ENCODE data around the gene CA14.

Gene CA14

DNA sequence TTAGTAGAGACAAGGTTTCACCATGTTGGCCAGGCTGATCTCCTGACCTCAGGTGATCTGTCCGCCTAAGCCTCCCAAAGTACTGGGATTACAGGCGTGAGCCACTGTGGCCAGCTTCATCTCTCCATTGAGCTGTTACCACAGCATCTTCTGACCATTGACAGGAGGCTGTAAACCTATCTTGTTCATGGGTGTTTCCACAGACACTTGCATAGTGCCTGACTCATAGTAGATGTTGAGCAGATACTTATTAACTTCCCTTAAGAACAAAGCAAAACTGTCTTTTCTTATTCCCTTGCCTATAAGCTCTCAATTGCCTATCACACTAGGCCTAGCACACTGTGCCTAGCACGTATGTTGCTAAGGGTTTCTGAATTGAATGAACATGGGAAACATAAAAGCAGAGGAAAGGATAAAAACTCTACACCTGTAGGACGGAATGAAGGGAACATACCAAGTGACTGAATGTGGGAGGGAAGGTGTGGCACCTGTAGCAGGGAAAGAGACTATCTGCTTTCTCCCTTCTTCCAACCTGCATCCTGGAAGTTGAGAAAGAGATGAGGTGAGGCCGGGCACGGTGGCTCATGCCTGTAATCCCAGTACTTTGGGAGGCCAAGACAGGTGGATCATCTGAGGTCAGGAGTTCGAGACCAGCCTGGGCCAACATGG, 13.9 kb downstream of the CA14 start:
- H3K9me3 Mint-ChIP-seq = no peaks in the 10 kb centered on the region
- H3K4me3 Mint-ChIP-seq = peak overlapping the region; percentile 84 to 90 (median 88)
- peak overlapping the region; percentile 97 to 98 (median 97) for H3K27ac Mint-ChIP-seq
- peaks cover 46% of the 10 kb centered on the region for H3K4me1 Mint-ChIP-seq
- peaks cover 23% of the 10 kb centered on the region for H3K36me3 Mint-ChIP-seq (ENCODE audit: low read depth)
- H3K27me3 Mint-ChIP-seq (ENCODE audit: low read depth) = peaks cover 6% of the 10 kb centered on the region
- TF ChIP-seq, protein P1, sequence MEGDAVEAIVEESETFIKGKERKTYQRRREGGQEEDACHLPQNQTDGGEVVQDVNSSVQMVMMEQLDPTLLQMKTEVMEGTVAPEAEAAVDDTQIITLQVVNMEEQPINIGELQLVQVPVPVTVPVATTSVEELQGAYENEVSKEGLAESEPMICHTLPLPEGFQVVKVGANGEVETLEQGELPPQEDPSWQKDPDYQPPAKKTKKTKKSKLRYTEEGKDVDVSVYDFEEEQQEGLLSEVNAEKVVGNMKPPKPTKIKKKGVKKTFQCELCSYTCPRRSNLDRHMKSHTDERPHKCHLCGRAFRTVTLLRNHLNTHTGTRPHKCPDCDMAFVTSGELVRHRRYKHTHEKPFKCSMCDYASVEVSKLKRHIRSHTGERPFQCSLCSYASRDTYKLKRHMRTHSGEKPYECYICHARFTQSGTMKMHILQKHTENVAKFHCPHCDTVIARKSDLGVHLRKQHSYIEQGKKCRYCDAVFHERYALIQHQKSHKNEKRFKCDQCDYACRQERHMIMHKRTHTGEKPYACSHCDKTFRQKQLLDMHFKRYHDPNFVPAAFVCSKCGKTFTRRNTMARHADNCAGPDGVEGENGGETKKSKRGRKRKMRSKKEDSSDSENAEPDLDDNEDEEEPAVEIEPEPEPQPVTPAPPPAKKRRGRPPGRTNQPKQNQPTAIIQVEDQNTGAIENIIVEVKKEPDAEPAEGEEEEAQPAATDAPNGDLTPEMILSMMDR (IDR thresholded peaks at IDR 0.05; ENCODE audit: unreplicated experiment in 3 of 3) = no peak

DNA sequence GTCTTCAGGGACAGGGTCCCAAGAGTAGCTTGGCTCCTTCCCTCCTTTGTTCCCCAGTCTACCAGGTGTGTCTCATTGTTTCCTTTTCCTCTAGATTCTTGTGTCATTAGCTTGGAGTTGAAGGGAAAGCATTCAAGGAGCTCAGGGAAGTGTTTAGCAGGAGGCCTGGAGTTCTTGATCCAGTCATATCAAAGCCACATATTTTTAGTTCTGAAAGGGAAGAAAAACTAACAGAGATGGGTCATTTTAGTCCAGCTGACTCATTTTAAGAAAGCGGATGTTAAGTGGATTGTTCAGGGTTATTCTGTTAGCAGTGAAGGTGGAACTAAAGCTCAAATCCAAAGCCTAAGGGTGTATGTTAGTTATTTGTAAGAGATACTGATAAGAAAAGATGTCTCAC, 15.7 kb downstream of the CA14 start:
- Mint-ChIP-seq H3K36me3 (ENCODE audit: low read depth) (peaks cover 24% of the 10 kb centered on the region), H3K4me1 (peaks cover 35% of the 10 kb centered on the region), H3K27ac (peak overlapping the region; percentile 97 to 98 (median 97)), H3K27me3 (ENCODE audit: low read depth) (peaks cover 6% of the 10 kb centered on the region), H3K4me3 (peak overlapping the region; percentile 84 to 90 (median 88)), H3K9me3 (no peaks in the 10 kb centered on the region)
- TF ChIP-seq, protein P1 (IDR thresholded peaks at IDR 0.05; ENCODE audit: unreplicated experiment in 3 of 3) = no peak

DNA sequence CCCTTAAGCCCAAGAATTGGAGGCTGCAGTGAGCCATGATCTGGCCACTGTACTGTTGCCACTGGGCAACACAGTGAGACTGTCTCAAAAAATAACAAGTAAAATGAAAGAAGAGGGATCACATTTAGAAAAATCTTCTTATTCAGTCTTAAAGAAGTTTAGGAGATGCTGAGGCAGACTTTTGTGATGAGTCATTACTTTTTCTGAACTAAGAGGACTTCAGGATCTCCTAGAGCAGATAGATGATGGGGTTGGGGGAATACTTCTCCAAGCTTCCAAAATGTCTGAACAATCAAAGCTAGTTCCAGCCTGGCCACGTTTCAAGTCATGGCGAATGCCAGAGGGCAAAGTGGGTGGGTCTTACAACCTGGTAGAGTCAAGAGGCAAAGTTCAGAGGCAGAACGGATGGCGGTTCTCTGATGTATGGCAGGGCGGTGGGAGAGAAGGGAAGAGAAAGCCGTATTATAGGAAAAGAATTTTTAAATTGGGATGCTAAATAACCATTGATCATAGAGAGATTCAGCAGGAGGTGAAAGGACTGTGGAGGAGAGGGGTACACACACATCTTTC, 22.6 kb downstream of the CA14 start:
- Mint-ChIP-seq H3K27ac (no peak overlapping the region), H3K9me3 (no peaks in the 10 kb centered on the region)
- TF ChIP-seq, protein P1 (IDR thresholded peaks at IDR 0.05; ENCODE audit: unreplicated experiment in 3 of 3) = no peak

DNA sequence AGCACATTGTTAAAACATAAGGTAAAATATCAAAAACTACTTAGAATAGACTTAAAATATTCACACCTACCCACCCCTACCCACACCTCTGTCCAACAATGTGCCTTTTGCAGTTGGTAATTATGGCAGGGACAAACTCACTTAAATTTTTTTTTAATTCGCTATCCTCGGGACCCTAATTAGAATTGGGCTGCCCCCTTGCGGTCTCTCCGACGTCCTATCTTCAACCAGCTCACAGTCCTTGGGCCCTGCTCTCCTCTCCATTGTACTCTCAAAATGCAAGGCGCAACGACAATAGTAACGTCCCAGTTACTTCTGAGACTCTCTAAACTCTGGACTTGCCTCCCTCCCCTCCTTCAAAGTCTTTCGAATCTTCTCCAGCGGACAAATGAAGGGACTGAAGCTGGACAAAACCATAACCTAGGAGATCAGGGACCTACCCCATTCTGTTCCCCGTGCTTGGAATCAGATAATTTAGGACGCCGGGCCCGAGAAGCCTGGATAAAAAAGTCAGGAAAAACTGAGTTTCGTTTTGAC, 23.7 kb downstream of the CA14 start:
- H3K9me3 Mint-ChIP-seq = no peaks in the 10 kb centered on the region
- H3K27ac Mint-ChIP-seq = peak overlapping the region; percentile 26 to 53 (median 44)
- peaks cover 31% of the 10 kb centered on the region for H3K4me1 Mint-ChIP-seq
- peaks cover 39% of the 10 kb centered on the region for H3K36me3 Mint-ChIP-seq (ENCODE audit: low read depth)
- peaks cover under 1% of the 10 kb centered on the region for H3K27me3 Mint-ChIP-seq (ENCODE audit: low read depth)
- H3K4me3 Mint-ChIP-seq = peak overlapping the region; percentile 83 to 89 (median 84)
- TF ChIP-seq, protein P1 (IDR thresholded peaks at IDR 0.05; ENCODE audit: unreplicated experiment in 3 of 3) = peak; percentile 59 to 71 (median 69)

More for the DNA sequence above, 22.6 kb downstream of the CA14 start:
- peaks cover 47% of the 10 kb centered on the region for H3K36me3 Mint-ChIP-seq (ENCODE audit: low read depth)
- H3K4me3 Mint-ChIP-seq = peak overlapping the region; percentile 47 to 70 (median 68)
- H3K27me3 Mint-ChIP-seq (ENCODE audit: low read depth) = peaks cover 6% of the 10 kb centered on the region
- H3K4me1 Mint-ChIP-seq = peaks cover 31% of the 10 kb centered on the region

DNA sequence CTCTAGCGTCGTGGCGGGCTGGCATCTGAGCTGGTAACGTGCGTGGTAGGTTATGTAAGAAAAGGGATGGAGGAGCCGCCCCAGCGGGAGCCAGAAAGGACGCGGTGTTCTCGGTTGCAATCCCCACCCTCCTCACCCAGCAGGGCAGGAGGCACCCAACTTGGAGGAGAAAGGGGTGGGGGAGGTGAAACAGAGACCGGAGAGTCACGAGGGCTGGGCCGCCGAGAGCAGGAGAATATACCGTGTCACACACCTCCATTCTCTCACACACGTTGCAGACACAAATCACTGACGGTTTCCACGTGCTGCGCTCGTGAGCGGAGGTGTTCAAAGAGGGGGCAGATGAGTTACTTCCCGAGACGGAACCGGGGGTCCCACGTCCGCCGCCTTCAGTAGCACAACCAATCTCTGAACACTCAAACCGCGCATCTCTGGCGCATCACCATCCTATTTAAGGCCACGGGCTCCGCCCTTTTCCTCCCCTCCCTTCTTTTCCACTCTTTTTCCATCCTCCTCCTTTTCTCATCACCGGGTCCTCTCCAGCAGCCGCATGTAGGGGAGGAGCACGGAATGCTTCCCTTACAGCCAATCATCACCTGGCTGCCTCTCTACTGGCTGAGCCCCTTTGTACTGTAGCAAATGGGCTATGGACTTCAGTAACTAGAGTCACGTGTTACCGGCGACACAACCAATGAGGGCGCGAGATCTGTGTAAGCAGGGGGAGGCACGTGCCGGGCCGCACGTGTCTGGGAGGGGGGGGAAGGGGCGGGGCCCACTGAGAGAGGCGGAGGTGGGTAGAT, 24.4 kb downstream of the CA14 start, which contains the start of gene CIART:
Gene CIART, plus strand, starts transcription at position 797 of the 800 bp plus-strand sequence. CDS start 714 bp downstream, outside the sequence.
- Mint-ChIP-seq H3K9me3 (no peaks in the 10 kb centered on the region), H3K4me1 (peaks cover 31% of the 10 kb centered on the region), H3K27ac (peak within 1 kb of the TSS; percentile 44 to 81 (median 64)), H3K36me3 (ENCODE audit: low read depth) (peaks cover 38% of the 10 kb centered on the region), H3K27me3 (ENCODE audit: low read depth) (no peaks in the 10 kb centered on the region), H3K4me3 (peak within 1 kb of the TSS; percentile 83 to 89 (median 84))
- TF ChIP-seq, protein P1 (IDR thresholded peaks at IDR 0.05; ENCODE audit: unreplicated experiment in 3 of 3) = no peak
